GM23338 (cell line): ENCODE measurements around the gene NUDT6.

Source experiments
- CTCF ChIP-seq, 2 experiments: fragments of 200-600 bp in 1 of 2; sonication (generic) in 1 of 2; conservative IDR thresholded peaks; 2 replicates each; pipeline versions ENCODE4 v1.5.1 to v1.6.1; 2016 to 2017; ENCODE audit warnings: antibody characterized with exemption in 2 of 2, low read depth in 2 of 2, mild to moderate bottlenecking in 2 of 2, moderate library complexity in 1 of 2
- ETS1 ChIP-seq: IDR thresholded peaks from 2 replicates; pipeline ENCODE4 v1.6.1; 2016; ENCODE audit warnings: antibody characterized with exemption
- EZH2 ChIP-seq: fragments of 200-600 bp; sonication (generic); IDR thresholded peaks from one replicate; pipeline ENCODE4 v1.8.0; 2017; ENCODE audit warnings: antibody characterized with exemption, mild to moderate bottlenecking, low read depth; ENCODE audit not compliant: unreplicated experiment
- EZH2phosphoT487 ChIP-seq: fragments of 200-600 bp; sonication (generic); IDR thresholded peaks from one replicate; pipeline ENCODE4 v1.8.1; 2018; ENCODE audit warnings: antibody characterized with exemption; ENCODE audit not compliant: unreplicated experiment
- NANOG ChIP-seq: IDR thresholded peaks from 2 replicates; pipeline ENCODE4 v1.6.1; 2016; ENCODE audit warnings: antibody characterized with exemption, borderline replicate concordance
- POLR2AphosphoS5 ChIP-seq: IDR thresholded peaks from 2 replicates; pipeline ENCODE4 v1.6.1; 2016; ENCODE audit warnings: antibody characterized with exemption, low read depth
- ZNF114 ChIP-seq: fragments of 250-450 bp; sonication (Bioruptor Pico); IDR thresholded peaks from 2 replicates; pipeline ENCODE4 v1.5.0; 2020; ENCODE audit warnings: mild to moderate bottlenecking, moderate library complexity
- TF ChIP-seq, protein P1 (sequence below): IDR thresholded peaks from one replicate; pipeline ENCODE4 v1.6.1; 2018; ENCODE audit warnings: antibody characterized with exemption; ENCODE audit not compliant: unreplicated experiment

GRCh38 chr4:122875949-122876348, 46.4 kb downstream of the NUDT6 start:
- no peak for TF ChIP-seq EZH2
- TF ChIP-seq, protein P1, sequence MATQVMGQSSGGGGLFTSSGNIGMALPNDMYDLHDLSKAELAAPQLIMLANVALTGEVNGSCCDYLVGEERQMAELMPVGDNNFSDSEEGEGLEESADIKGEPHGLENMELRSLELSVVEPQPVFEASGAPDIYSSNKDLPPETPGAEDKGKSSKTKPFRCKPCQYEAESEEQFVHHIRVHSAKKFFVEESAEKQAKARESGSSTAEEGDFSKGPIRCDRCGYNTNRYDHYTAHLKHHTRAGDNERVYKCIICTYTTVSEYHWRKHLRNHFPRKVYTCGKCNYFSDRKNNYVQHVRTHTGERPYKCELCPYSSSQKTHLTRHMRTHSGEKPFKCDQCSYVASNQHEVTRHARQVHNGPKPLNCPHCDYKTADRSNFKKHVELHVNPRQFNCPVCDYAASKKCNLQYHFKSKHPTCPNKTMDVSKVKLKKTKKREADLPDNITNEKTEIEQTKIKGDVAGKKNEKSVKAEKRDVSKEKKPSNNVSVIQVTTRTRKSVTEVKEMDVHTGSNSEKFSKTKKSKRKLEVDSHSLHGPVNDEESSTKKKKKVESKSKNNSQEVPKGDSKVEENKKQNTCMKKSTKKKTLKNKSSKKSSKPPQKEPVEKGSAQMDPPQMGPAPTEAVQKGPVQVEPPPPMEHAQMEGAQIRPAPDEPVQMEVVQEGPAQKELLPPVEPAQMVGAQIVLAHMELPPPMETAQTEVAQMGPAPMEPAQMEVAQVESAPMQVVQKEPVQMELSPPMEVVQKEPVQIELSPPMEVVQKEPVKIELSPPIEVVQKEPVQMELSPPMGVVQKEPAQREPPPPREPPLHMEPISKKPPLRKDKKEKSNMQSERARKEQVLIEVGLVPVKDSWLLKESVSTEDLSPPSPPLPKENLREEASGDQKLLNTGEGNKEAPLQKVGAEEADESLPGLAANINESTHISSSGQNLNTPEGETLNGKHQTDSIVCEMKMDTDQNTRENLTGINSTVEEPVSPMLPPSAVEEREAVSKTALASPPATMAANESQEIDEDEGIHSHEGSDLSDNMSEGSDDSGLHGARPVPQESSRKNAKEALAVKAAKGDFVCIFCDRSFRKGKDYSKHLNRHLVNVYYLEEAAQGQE: no peak
- no peak for TF ChIP-seq CTCF (conservative IDR thresholded peaks at IDR 0.05; ENCODE audit: low read depth in 2 of 2)
- TF ChIP-seq EZH2phosphoT487: no peak
- no peak for TF ChIP-seq POLR2AphosphoS5
- no peak for TF ChIP-seq ETS1
- TF ChIP-seq NANOG: no peak
- no peak for TF ChIP-seq ZNF114 (CRISPR knock-in tag)
